NCI-H345 treated with DMSO at 0.1 percent for 48 hours (cell line): ENCODE data around the gene LUZP2.

Experiments
- DNase-seq: peaks from one replicate; lab custom pipeline; 2025; ENCODE audit not compliant: unreplicated experiment; lab: John Stamatoyannopoulos, UW

The LUZP2 gene

DNA sequence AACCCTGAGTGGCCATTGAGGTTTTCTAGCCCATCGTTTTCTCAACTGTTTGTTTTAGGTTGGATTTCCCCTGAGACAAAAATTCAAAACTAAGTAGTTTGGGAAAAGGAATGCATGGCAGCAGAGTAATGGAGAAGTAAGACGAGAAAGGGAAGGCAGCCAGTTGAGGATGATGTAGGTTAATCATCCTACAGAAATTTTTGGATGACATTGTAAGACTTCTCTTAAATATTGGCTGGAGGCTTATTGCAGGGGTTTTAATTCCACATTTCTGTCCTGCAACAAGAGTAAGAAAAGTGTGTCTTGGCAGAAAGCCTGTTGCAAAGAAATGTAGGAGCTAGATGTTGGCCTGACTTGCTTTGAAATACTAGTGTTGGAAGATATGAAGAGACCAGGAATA, 308.8 kb downstream of the LUZP2 start:
- DNase-seq, result no peak

DNA sequence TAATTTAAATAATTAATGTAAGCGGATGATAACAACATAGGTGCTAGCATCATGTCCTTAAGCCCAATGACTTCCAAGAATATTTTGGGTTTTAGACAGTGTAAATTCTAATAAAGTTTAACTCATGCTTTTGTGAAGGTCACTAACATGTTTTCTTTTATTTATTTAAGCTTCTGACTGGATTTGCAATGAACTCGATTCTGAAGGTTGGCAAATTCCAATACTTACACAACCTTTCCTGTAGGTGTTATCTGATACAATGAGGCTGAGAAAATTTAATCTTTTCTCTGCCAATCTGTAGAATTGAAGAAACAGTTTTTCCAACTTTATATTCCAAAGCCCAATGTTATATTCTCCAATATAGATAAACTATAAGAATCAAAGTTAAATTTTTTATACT, 311.3 kb downstream of the LUZP2 start:
- DNase-seq, result no peak

DNA sequence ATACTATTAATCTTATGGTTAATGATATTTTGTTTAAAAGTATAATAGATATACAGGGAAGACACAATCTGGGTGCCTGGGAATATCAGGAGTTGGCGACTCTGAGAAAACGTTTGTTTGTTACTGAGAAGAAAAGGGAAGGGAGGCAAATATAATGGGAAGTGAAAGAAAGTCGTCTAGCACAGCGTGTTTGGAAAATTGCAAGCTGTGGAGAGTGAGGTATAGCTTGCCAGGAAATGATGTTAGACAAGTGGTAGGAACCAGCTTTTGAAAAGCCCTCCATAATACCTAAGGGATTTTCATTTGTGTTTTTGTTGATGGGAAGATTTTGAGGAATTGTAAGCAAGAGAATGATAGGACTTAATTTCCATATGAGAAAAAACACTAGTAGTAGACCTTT, 322.2 kb downstream of the LUZP2 start:
- DNase-seq, result no peak

DNA sequence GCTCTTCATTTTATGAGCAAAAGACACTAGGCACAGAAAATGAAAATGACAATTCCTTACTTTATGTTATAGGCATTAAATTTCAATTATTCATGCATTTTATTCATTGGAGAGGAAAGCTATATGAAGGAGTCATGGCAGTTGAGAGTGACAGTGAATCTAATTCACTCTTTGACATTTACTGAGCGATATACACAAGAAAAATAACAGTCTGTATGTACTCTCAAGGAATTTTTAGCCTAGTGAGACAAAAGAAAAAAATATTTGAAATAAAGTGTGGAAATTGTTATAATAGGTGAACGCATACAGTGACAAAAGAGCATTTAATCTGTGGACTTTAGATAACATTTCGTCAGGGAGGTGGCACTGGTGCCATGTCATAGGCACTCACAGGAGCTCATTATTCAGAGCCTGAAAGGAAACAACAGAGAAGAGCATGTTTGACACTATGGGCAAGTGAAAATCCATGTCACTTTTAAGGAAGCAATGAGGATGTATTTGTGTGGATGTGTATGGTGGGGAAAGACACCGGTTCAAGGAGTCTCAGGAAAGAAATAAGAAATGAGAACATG, 323.1 kb downstream of the LUZP2 start:
- DNase-seq, result no peak

DNA sequence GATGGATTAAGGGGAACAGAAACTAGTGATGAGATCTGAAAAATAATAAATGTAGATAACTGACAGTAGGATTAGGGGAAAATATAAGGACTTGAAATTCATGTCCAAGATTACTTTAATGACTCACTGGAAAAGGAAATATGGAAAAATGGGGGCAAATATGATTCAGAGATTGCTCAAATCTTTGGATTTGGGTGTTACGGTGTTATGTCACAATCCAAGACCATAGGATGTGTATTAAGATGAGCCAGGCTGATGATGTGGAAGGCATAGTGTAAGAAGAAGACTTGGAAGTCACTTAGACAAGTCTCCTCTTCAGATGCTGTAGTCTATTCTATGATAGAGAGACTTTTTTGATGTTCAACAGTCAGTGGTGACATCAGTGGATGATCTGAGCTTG, 323.7 kb downstream of the LUZP2 start:
- DNase-seq, result no peak

DNA sequence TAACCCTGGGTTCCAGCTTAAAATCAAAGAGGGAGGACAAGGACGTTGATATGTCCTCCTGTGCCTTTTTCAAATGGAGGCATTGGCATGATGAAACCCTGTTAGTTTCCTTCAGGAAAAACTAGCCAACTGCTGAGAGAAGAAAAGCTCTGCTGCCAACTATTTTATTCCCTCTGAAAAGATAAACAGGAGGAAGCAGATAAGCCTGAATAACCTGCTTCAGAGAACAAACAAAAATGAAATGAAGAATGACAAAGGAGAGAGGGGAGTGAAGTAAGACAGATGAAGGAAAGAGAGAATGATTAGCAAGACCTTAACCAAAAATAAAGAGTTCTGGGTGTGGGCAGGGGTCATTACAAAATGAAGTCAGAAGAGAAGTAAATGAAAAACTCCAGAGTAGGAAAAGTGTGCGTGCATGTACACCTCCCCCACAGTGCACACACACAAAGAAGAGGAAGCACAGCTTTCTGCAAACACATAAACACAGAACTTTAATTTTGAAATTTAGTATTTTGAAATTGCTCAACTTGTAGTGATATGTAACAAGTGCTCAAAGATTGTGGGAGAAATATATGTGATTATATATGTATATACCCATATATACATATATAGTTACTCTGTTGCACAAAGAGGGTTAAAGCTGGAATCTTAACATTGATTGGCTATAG, 332.2 kb downstream of the LUZP2 start:
- no peak for DNase-seq

DNA sequence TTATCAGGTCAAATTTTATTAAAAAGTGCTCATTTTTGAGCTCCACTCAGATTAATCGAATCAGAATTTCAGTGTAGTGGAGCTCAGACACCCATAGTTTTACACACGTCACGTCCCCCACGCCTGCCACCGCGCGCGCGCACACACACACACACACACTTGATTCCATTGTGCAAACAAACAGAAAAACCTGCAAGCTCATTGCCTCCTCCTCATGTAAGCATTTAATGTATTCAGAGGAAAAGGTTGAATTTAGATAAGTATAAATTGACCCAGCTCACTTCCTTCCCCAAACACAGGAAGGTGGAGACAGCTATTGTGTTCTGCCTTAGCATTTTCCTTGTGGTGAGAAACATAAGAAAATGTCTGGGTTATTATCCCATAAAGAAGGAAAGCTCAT, 336.7 kb downstream of the LUZP2 start:
- no peak for DNase-seq

DNA sequence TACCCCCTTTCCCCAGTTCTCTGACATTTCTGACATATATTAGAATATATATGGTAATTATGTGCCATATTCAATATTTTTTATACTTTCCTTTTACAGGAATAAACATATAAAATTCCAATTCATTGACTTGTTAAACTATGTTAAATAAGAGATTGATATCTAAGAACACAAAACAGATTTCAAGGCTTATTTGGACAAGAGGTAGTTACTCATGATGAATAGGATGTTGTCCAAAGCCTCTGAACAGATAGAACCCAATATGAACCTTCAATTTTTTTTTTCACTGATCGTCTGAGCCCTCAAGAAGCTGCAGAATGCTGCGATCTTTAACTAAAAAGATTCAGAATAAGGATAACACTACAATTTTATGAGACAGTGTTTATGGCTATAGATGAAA, 340.3 kb downstream of the LUZP2 start:
- DNase-seq, result no peak

DNA sequence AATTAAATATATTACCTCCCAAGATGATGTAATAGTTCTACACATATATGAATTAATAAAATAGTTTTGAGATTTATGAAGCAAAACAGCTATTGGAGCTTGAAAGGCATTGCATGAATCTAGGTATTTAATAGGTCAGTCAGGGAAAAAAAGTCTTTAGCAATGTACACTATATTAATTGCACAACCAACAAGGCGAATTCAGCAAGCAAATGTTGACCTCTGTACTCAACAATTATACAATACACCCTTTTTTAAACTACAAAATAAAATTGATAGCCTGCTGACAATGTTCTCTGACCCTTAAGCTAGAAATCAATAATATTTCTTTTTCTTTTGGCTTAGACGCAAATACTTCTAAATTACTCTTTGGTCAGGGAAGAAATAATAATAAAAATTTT, 345.5 kb downstream of the LUZP2 start:
- DNase-seq, result no peak

DNA sequence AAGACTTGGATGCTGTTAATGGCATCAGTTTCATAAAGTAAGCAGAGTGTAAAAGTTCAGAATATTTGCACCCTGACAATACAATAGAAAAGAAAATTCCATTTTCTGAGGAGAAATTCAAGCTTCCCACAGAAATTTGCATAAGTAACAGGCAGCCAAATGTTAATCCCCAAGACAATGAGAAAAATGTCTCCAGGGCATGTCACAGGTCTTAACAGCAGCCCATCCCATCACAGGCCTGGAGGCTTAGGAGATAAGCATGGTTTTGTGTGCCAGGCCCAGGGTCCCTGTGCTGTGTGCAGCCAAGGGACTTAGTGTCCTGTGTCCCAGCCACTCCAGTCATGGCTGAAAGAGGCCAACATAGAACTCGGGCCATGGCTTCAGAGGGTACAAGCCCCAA, 347.6 kb downstream of the LUZP2 start:
- no peak for DNase-seq

DNA sequence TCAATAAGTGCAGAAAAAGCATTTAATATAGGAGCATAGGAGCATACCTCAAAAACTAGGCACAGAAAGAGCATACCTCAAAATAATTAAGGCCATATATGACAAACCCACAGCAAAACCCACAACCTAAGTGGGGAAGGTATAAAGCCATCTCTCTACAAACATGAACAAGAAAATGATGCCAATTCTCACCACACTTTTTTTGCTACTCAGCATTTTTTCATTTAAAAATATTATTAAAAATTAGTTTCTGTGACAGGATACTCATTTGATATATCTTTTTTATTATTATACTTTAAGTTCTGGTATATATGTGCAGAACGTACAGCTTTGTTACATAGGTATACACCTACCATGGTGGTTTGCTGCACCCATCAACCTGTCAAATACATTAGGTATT, 352.0 kb downstream of the LUZP2 start:
- DNase-seq, result no peak

DNA sequence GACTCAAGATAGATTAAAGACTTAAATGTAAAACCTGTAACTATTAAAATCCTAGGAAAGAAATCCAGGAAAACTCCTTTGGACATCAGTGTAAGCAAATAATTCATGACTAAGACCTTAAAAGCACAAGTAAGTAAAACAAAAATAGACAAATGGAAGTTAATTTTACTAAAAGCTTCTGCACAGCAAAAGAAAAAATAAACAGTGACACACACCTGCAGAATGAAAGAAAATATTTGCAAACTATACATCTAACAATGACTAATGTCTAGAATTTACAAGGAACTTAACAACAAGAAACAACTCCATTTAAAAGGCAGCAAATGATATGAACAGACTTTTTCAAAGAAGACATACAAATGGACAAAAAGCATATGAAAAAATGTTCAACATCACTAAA, 359.1 kb downstream of the LUZP2 start:
- DNase-seq, result no peak

DNA sequence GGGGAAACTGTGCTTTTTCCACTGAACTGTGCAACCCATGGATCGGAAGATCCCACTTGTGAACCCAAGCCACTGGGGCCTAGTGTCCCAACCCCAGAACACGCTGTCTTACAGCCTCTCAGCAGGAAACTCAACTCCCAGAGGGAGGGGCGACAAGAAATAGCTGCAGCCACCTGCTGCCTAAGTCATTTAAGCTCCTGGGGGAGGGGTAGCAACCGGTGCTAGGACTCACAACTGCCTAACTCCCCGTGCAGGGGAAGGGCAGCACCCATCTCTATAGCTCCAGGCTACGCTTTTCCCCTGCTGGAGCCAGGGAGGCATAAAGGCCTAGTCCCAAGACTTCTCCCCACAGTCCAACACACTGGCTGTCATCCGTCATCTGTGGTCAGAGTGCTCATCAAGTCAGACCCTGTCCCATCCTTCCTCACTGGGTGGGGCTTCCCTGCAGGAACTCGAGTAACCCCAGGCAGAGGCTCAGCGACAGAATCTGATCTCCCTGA, 363.0 kb downstream of the LUZP2 start:
- no peak for DNase-seq

DNA sequence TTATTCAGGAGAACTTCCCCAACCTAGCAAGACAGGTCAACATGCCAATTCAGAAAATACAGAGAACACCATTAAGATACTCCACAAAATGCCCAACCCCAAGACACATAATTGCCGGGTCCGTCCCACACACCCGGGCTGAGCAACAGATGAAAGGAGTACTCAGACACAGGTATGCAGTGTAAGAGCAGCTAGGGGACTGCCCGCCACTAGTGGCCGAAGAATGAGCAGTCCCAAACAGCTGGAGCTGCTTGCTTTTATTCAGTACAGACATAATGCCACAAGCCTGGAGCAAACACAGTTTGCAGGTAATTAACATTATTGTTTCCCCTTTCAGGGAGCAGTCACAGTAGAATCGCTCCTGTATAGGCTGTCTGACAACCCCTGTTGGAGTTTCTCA, 364.6 kb downstream of the LUZP2 start:
- no peak for DNase-seq

DNA sequence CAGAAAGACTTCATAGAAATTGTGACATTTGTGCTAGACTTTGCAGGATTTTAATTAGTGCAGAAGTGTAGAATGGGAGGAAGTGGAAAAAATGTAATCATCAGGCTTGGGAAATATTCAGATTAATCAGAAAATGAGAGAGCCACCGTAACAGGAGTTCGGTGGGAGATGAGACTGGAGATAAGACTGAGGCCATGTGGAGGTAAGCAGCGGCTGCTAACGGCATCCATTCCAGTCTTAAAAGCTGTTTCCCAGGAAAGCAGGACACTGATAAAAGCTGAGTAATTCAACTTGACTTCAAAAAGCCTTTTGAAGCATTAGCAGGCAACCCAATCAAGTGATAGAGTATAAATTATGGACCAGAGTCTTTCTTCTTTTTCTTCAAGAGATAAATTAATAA, 369.9 kb downstream of the LUZP2 start:
- no peak for DNase-seq

DNA sequence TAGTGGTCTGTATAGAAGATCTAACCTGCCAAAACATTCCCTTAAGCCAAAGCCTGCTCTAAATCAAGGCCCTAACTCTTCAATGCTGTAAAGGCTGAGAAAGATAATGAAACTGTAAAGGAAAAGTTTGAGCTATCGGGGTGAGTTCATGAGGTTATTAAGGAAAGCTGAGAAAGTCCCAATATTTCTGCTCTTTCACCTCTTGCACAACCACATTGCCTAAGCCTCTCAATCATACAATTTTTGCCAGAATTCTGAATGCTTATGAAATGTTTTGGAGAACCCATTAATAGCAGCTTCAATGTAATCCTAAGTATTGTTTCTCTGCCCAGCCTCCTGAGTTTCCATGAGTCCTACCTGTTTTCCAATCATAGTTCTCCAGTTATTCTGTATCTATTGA, 373.2 kb downstream of the LUZP2 start:
- no peak for DNase-seq

DNA sequence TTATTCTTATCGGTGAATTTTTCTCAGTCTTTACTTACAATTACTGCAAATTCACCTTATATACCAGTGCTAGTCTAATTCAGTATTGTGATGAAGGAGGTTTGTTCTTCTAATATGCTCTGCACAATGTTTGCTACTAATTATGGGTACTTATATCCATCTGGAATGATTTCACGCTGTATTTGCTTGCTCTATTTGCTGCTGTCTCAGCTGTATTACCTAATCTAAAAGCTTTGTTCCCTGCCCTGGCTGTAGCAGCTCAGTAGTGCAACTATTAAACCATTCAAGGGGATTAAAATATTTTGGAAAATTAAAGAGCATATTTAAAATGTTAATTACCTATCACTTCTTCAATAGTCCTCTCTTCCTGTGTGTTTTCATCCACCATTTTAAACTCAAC, 375.3 kb downstream of the LUZP2 start:
- no peak for DNase-seq

DNA sequence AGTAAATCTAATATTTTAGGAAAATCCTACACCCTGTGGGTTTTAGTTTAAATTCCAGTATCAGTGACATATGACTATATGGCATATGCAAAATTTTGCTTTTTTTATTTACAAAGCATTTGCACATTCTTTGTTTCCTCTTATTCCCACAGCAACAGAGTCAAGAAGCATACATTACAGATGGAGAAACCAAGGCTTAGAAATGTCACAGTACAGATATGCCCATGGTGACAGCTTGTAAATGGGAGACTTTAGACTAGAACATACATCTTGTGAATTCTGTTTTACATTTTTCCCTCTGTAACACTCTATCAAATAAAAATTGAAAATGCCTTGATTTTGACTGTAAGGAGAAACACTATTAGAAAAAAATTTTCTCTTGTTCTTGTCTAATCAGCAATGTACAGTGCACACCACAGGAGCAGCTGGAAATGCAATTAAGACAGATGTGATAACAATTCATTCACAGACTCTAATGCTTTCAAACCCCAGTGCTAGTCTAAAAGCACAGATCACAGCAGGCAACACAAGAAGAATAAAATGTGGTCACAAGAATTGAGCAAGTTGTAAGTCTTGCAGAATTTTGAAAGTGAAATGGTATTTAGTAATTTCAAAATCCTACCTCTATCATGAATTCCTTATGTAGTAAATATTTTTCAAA, 375.9 kb downstream of the LUZP2 start:
- no peak for DNase-seq

DNA sequence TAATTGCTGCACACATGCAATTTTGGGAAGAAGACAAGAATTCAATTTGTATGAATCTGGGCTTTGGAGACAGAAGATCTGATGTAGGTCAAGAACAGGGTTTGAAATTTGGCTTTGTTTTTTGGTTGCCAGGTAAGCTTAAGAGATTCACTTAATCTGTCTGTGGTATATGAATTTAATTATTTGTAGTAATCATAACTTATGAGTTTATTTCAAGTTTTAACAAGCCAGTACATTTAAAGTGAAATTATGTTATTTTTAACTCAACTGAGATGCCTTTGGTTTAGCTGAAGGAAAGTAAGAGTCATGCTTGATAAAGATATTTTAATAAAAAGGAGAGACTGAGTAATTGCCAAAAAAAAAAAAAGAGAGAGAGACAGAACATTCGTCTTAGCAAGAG, 384.1 kb downstream of the LUZP2 start:
- DNase-seq, result no peak

DNA sequence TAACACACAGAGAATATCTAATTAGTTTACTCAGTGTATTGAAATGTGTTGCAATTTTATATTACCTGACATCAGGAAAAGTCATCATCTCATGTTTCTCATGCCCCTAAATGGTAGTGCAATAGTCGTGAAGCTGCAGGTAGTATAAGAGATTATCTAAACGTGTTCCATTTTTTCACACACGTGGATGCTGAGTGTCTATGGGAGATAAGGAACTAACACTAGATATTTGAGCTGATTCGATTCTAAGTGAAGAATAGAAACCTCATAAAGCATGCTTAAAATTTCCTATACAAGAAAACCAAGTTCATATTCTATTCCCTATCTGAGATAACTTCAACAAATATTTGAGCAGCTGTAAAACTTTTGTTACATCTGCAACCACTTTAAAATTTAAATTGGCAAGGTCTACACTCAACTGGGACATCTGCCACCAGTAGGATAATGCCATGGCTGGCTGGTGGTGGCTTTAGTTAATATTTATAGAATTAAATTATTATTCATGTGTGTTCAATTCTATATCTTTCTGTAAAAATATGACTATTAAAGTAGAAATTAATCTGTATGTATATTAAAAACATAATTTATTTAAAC, 388.8 kb downstream of the LUZP2 start:
- DNase-seq, result no peak

DNA sequence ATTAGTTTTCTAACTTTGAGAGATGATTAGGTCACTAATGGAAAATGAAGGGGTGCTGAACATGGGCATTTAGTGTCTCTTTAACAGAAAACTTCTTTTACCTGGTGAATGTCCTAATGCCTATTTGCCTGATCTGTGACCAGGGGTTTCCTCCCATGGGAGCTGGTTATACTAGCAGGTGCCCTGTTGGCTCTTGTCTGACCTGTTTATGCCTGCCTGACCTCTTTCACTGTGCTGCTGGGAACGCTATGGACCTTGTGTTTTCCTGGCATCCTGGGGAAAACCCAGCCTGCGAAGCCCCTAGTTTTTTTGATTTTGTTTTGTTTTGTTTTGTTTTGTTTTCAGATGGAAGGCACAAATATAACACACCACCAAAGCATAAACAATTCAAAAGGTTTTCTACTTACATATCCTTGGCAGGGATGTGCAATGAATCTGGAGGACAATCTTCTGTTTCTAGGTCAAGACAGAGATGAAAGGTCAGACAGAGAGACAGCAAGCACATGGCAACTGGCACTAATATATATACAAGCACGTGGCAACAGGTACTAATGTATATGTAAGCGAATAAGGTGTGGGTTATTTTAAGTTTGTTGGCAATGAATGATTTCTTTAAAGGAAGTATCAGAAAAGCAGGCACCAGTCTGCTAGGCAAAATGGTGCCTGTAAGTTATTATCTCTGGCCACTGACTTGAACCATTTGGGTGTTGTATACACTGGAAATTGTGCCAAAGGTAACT, 390.2 kb downstream of the LUZP2 start:
- DNase-seq, result no peak

DNA sequence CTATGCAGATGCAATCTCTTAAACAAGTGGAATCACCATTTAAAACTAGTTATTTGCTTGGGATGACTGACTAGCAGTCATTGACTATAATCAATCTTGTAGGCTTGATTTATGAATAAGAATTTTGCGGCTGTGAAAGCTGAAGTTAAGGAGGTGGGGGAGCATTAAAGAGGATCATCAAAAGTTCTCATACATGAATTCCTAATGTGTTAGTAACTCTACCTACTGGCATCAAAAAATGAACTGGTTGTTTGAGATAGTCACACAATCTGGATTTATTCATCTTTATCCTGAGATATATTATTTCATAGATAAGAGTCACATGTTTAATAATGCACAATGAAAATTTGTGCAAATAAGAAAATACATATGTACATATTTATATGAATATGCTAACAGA, 393.6 kb downstream of the LUZP2 start:
- DNase-seq, result no peak
